Fibroblast of villous mesenchyme (primary cell): Measurements from ENCODE around the gene USF3. TPM values are rescaled to one million over a fixed set of nuclear protein-coding genes. Genes with fewer than 3 reads are reported as not detected.
"Not testable (repeated sequence)": the region's sequence is repeated elsewhere in the genome, so short reads cannot be mapped to it uniquely, and the experiment has no call there.

Source experiments
- DNase-seq: peaks from one replicate; pipeline ENCODE4 v3.0.0-alpha.2; 2010; ENCODE audit warnings: low read depth
- H3K4me3 ChIP-seq: 2 replicates; pipeline ENCODE4 v1.5.1; 2011; ENCODE audit warnings: low read depth, mild to moderate bottlenecking, low read length
- total RNA-seq: library from RNA; depleted of rRNA; stranded (reverse); fragments of >200 nt; gene quantifications from 2 replicates; pipeline ENCODE4 v1.2.3, GENCODE V29; 2012
- TF ChIP-seq, protein P1 (sequence below): IDR thresholded peaks from 2 replicates; pipeline ENCODE4 v1.5.1; 2012; ENCODE audit warnings: low read depth, mild to moderate bottlenecking, low read length; ENCODE audit not compliant: insufficient read depth

The USF3 gene
- total RNA-seq, 1 donor = 12.5 TPM

DNA sequence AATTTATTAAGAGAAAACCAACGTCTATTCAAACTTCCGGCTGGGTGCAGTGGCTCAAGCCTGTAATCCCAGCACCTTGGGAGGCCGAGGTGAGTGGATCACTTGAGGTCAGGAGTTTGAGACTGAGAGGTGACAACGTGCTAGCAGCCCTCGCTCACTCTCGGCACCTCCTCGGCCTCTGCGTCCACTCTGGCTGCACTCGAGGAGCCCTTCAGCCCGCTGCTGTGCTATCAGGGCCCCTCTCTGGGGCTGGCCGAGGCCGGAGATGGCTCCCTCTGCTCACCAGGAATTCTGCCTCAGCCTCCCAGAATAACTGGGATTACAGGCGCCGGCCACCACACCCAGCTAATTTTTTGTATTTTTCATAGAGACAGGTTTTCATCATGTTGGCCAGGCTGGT is 58.7 kb downstream of the USF3 start:
- TF ChIP-seq, protein P1, sequence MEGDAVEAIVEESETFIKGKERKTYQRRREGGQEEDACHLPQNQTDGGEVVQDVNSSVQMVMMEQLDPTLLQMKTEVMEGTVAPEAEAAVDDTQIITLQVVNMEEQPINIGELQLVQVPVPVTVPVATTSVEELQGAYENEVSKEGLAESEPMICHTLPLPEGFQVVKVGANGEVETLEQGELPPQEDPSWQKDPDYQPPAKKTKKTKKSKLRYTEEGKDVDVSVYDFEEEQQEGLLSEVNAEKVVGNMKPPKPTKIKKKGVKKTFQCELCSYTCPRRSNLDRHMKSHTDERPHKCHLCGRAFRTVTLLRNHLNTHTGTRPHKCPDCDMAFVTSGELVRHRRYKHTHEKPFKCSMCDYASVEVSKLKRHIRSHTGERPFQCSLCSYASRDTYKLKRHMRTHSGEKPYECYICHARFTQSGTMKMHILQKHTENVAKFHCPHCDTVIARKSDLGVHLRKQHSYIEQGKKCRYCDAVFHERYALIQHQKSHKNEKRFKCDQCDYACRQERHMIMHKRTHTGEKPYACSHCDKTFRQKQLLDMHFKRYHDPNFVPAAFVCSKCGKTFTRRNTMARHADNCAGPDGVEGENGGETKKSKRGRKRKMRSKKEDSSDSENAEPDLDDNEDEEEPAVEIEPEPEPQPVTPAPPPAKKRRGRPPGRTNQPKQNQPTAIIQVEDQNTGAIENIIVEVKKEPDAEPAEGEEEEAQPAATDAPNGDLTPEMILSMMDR = no peak
- no peak for DNase-seq
- no peak overlapping the region for H3K4me3 ChIP-seq

DNA sequence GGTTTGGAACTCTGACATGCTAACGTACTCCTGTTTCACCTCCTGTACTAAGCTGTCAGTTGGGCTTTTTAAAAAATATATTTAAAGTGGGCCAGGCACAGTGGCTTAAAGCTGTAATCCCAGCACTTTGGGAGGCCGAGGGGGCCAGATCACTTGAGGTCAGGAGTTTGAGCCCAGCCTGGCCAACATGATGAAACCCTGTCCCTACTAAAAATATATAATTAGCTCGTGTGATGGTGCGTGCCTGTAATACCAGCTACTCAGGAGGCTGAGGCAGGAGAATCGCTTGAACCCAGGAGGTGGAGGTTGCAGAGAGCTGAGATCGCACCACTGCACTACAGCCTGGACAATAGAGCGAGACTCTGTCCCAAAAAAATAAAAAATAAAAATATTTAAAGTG is 60.4 kb downstream of the USF3 start:
- not testable (repeated sequence) for DNase-seq, H3K4me3 ChIP-seq

DNA sequence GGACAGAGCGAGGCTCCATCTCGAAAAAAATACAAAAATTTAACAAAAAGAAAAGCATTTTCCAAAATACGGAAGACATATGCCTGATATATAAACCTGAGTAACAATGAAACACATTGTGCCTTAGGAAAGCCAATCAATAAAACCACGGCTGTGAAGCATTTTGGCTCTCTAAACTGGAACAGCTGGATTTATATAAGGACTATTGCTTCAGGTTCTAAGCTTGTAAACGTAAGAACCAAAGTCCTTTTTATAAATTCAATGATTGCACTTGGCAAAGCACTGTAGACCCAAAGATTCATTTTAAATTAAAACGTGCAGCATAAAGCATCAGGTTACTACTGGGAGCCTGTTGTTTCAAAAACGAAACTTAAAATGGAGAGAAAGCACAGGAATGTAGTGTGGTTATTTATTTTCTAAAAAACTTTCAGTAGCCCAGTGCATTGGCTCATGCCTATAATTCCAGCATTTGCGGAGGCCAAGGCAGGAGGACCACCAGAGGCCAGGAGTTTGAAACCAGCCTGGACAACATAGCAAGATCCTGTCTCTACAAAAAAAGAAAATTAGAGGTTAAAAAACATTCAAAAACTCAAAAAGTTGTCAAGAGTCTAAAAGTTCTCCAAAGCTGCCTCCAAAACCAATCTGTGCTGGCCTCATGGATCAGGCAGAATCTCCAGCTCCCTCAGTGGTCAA is 61.5 kb downstream of the USF3 start:
- TF ChIP-seq, protein P1 = no peak
- H3K4me3 ChIP-seq = no peak overlapping the region
- no peak for DNase-seq

DNA sequence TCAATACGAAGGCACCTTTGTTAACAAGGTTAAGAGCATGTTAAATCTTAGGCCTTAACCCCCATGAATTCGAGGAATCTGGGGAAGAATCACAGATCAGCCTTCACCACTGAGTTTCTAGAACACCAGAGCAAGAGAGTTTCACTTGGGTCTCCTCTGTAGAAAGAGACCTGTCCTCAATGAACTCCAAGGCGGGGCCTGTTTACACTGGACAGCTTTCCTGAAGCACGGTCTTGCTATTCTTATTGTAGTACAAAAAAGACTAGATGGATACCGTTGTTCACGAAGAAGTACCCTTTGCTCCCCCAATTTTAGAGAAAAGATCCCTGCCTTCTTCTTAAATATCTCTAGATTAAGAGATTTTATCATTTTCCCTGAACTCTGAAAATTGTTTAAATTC is 64.9 kb downstream of the USF3 start:
- no peak overlapping the region for H3K4me3 ChIP-seq
- TF ChIP-seq, protein P1 = no peak
- no peak for DNase-seq

DNA sequence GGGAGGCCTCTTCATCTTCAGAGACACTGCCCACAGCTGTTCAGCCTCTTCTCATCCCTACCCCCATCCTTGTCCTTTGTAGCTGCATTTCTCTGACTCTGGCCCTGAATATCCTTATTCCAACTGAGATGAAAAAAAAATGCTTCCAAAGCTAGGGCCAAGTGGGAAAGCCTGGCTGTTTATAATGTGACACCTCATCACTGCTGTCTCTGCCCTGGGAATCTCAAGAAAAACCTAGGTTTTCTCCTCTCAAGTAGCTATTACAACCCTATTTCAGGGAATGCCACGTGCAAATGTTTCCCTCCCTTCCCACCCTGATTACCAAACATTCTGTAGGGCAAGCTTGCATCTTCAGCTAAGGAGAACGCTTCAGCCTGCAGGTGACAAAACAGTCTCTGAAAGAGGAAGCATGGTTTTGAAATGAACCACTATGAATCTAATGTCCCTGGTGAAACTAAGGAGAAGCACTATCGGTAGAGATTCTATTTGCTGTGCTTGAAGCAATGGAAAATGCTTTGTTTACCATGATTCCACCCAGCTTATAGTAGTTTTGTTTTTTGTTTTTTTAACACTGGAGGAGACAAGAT is 65.4 kb downstream of the USF3 start:
- TF ChIP-seq, protein P1 = no peak
- H3K4me3 ChIP-seq = no peak overlapping the region
- no peak for DNase-seq

DNA sequence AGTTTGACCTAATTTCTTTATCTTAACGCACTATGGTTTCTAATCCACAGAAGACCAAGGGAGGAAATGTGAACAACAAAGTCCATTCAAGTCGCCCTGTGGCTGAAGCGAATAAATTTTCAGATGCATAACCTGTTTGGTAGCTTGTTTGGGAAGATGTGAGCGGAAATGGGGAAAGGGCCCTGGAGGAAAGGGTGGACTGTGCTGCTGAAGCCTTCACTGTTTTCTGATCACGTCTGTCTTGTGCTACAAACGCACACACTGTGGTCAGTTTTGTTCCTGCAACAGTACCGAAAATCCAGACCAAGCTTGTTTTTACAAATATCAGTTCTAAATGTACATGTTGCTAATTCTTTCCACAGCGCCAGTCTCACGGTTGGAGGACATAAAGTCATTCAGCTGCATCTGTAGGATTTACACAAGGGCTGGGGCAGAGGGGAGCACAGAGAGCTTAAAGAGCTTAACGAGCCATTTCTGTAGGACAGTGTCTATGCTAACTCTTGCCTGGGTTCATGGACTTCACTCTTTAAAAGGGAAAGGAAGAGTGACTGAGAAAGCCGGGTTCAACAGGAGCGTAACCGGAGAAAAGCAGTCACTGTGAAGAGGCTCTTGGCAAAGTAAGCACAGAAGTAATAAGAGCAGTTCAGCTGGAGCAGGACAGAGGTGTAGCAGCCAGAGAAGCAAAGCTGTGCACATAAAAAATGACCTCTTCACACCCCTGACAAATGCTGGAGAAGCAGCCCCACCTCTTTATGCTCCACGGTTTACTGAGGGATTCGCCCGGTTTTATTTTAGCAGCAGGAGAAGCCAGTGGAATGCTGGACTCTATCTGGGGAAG is 66.6 kb downstream of the USF3 start:
- TF ChIP-seq, protein P1 = no peak
- DNase-seq = peak; percentile 6
- no peak overlapping the region for H3K4me3 ChIP-seq

DNA sequence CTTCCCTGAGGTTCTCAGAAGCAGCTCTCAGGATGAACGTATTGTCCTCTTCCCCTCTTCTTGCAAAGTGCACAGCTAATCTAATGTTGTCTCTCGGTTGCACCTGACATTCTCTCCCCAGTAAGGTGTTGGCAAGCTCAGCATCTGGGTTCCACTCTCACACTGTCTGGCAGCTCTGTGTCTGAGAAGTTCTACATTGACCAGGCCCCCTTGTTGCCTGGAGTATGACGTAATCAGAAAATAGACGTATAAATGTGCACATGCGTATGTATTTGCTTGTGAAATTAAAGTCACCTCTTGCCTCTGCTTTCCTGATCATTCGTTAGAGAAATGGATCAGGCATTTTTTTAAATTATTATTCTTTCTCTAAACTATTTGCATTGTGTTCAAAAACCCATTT is 67.7 kb downstream of the USF3 start:
- no peak for DNase-seq
- H3K4me3 ChIP-seq = no peak overlapping the region
- TF ChIP-seq, protein P1 = no peak
